ENCODE results near the gene WASHC3.

DNA sequence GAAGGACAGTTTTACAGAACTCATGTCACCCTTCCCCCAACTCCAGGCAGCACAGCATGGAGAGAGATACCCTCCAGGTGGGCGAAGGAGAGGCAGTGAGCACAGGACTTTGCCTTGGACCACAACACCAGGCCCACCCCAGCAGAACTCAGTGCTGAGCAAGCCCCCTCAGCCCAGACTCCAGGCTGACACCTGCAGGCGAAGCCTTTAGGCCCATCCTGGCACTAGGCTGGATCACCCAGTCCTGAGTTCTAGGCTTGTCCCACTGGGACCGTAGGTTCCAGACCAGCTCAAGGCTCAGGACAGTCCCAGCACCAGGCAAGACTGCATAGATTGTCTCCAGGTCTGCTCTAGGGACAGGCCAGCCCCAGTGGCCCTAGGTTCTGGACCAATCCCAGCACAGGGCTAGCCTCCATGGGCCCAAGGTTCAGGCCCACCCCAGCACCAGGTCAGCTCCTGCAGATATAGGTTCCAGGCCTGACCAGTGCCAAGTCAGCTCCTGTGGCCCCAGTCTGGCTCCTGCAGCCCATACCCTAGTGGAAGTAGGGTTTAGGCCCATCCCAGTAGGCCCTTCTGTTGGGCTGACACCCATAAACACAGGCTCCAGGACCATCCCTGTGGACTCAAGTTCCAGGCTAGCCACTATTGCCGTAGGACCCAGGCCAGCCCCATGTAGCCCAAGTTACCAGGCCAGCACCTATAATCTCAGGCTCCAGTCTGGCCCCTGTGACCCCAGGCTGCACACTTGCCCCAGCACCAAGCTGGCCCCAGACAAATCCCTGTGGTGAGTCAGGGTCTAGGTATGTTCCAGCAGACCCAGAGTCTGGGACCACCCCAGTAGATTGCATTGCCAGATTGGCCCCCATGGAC lies 9.4 kb downstream of the WASHC3 start:
- TF ChIP-seq POLR2AphosphoS5 (IDR thresholded peaks at IDR 0.05; ENCODE audit: low read depth, low read length) (no peak), SIN3A (IDR thresholded peaks at IDR 0.05; ENCODE audit: borderline replicate concordance, insufficient read depth, low read length) (no peak)
- TF ChIP-seq, protein P1, sequence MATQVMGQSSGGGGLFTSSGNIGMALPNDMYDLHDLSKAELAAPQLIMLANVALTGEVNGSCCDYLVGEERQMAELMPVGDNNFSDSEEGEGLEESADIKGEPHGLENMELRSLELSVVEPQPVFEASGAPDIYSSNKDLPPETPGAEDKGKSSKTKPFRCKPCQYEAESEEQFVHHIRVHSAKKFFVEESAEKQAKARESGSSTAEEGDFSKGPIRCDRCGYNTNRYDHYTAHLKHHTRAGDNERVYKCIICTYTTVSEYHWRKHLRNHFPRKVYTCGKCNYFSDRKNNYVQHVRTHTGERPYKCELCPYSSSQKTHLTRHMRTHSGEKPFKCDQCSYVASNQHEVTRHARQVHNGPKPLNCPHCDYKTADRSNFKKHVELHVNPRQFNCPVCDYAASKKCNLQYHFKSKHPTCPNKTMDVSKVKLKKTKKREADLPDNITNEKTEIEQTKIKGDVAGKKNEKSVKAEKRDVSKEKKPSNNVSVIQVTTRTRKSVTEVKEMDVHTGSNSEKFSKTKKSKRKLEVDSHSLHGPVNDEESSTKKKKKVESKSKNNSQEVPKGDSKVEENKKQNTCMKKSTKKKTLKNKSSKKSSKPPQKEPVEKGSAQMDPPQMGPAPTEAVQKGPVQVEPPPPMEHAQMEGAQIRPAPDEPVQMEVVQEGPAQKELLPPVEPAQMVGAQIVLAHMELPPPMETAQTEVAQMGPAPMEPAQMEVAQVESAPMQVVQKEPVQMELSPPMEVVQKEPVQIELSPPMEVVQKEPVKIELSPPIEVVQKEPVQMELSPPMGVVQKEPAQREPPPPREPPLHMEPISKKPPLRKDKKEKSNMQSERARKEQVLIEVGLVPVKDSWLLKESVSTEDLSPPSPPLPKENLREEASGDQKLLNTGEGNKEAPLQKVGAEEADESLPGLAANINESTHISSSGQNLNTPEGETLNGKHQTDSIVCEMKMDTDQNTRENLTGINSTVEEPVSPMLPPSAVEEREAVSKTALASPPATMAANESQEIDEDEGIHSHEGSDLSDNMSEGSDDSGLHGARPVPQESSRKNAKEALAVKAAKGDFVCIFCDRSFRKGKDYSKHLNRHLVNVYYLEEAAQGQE (IDR thresholded peaks at IDR 0.05; ENCODE audit: insufficient read depth in 1 of 2, low read depth in 2 of 2, low read length in 2 of 2) = no peak

Data from PFSK-1 (cell line).